Cerebellar nuclear complex (tissue), 1 donor: ENCODE results near the gene IMP4.
"Not testable (repeated sequence)": the region's sequence is repeated elsewhere in the genome, so short reads cannot be mapped to it uniquely, and the experiment has no call there.

Experiments
- DNase-seq, 2 experiments: peaks; one replicate each; lab custom pipeline; 2025; lab: John Stamatoyannopoulos, UW

Gene IMP4, protein sequence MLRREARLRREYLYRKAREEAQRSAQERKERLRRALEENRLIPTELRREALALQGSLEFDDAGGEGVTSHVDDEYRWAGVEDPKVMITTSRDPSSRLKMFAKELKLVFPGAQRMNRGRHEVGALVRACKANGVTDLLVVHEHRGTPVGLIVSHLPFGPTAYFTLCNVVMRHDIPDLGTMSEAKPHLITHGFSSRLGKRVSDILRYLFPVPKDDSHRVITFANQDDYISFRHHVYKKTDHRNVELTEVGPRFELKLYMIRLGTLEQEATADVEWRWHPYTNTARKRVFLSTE

DNA sequence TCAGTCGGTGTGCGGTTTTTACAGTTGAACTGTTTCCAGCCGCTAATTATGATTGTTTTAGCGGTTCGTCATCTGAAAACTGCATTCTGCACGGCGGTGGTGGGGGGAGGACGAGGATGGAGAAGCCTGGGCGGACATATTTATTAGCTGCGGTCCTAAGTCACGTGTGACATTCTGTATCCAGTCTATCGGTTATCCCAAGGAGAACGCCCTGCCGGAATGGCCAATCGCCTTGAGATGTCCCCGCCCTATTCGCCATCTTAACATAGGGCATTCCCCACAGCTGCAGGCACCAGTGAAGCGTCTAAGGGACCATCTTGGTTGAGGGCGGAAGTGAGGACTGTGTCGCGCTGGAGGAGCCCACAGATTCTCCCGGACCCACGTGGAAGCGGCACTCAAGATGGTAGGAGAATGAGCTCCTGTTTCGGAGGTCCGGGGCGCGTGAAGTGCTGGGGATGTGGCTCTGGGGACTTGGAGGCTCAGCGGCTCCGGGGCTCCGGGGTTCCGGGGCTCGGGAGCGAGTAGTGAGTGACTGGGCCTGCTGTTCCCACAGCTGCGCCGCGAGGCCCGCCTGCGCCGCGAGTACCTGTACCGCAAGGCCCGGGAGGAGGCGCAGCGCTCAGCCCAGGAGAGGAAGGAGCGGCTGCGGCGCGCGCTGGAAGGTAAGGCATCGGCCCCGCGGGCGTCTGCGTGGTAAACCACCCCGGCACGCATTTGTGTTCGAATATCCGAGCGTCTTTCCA is at the start of gene IMP4:
Gene IMP4, plus strand, starts transcription at position 365 of the 743 bp plus-strand sequence. Its CDS starts 36 bp downstream, at position 401.
- DNase-seq = peak; percentile 90 to 98

DNA sequence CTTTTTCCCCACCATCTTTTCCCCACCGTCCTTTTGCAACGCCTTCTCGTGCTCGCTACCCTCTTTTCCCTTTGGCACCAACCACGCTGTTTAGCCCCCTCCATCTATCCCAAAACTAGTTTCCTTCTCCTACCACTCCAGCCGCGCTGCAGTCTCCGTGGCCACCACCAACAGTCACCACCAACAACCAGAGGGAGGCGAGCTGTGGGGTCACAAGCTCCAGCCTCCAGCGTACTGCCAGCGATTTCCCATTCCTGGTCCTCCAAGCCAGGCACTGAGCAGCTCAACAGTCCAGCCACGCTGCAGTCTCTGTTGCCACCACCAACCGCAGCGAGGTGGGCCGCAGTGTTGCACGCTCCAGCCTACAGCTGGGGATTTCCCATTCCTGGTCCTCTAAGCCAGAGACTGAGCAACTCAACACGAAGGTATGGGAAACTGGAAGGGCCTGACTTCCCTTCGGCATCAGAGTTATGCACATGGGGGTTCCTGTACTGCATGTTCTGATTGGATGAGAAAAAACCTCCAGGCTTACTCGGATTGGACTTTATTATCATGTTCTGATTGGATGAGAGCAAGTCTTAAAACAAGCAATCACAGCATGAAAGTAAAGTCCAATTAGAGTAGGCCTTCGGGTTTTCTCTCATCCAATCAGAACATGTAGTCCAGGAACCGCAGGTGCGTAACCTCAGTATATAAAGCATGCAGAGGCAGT is 42.3 kb upstream of the IMP4 start:
- no peak for DNase-seq

DNA sequence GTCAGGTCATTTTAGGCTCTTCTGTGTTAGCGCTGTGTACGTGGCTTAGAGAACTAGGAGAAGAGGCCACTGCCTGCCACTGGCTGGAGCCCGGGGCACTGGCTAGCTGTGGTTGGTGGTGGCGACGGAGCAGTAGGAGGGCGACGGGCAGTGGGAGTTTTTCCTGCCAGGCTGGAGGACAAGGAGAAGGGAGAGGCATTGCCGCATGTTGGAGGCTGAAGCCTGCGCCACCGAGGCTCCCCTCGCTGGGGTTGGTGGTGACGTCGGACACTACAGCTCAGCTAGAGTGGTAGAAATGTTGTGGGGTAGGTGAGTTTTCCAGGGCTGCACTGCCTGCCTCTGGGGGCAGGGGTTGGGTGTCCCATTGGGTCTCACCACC is 41.7 kb upstream of the IMP4 start:
- no peak for DNase-seq

DNA sequence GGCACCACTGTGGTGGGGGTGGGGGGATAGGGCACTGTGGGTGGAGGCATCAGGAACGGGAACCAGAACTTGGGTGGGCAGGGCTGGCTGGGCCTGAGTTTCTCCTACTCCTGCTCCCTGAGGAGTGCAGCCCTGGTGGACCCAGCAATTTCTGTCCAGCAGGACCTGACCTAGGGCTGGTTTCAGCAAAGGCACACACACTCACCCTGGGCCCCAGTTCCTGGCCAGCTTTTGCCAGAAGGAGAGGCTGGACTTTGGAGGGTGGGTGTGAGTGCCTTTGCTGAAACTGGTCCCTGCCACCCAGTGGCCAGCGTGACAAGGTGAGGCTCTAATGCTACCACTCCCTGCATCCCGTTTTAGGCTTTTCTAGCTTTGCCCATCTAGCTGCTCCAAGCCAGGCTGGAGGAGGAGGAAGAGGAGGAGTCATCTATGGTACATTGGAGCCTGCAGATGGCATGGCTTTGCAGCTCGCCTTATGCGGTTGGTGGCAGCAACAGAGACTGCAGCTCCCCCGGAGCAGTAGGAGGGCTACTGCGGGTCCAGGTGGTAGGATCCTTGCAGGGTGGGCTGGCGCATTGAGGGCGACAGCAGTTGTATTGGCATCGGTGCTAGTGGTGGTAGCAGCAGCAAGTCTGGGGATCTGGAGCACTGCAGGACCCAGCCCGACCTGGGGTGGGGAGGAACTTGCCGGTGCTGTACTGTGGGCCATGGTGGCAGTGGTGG is 40.4 kb upstream of the IMP4 start:
- DNase-seq = no peak

DNA sequence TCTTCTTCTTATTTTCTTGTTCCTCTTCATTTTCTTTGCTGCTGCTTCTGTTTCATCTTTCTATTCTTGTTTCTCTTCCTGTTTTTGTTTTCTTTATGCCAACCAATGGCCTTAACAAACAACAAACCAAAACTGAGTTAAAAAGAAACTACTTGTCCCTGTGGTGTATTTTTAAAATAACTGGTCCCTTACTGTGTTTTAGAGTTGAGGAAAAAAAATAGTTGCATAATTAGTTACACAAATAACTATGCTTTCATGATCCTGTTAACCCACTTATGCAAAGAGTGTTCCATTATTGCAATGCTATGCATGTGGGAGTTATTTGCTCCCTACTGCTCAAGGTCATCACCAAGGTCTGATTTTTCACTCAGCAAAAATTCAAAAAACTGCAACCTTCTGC is 39.5 kb upstream of the IMP4 start:
- no peak for DNase-seq

DNA sequence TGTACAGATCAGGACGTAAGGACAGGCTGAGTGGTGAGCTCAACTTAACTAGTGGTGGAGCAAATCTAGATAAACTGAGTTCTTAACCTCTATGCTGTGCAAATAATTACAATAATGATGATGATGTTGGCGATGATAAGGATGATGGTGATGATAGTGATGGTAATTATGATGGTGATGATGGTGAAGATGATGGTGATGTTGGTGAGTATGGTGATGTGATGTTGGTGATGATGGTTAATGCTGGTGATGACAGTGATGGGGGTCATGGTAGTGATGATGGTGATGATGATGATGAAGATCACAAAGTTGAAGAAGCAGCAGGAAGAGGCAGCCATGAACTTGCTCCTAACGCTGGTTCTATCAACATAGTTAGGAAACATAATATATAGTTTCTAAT is 38.0 kb upstream of the IMP4 start:
- no peak for DNase-seq

DNA sequence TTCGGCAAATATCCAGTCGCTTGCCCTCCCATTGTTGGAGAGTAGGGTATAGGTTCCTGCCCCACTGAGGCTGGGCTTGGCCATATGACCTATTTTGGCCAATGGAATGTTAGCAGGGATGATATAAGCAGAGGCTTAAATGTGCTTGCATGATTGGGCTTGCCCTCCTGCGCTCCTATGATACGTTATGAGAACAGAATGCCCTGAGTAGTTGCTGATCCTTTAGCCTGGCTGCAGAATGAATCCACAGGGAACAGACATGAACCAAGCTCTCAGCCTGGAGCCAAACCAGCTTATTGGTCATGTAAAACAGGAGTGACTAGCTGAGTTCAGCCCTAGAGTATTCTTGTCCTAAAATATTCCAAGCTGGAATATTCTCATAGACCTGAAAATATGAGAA is 34.8 kb upstream of the IMP4 start:
- no peak for DNase-seq

DNA sequence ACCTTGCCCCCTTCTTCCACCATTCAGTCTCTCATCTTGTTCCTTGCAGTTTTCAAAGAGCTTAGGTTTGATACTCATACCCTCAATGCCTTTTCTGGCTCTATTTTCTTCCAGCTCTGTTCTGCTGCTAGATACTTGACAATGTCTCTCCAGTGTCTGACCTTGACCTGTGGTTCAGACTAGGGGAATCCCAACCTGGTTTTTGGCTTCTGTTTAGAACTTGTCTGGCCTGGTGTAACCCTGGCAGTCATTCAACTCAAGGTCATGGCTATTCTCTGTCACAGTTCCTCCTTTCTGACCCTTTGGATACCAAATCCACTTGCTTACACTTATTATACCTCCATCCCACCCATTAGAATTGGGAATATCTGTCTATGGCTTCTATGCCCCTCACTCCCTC is 31.8 kb upstream of the IMP4 start:
- DNase-seq = no peak

DNA sequence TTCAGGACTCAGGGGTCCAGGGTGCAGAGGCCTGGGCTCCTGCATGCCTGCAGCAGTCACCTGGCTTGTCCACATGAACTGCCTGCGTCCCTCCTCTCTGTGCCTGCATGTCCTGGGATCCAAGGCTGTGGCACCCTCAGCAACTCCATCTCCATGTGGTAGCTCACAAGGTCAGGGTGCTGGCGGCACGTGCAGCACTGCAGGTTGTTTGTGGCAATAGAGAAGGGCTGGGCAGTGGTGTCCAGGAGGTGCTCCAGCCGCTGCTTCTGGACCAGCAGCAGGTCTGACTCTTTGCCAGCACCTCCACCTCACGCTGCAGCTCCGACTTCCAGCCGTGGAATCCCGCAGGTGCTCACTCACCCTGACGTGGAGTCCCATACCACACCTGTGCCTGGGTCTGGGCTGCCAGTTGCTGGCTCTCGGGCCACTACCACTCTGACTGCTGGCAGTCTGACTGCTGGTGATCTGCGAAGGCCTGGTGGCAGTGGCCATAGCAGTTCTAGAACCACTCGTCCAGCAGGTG is 28.8 kb upstream of the IMP4 start:
- no peak for DNase-seq

DNA sequence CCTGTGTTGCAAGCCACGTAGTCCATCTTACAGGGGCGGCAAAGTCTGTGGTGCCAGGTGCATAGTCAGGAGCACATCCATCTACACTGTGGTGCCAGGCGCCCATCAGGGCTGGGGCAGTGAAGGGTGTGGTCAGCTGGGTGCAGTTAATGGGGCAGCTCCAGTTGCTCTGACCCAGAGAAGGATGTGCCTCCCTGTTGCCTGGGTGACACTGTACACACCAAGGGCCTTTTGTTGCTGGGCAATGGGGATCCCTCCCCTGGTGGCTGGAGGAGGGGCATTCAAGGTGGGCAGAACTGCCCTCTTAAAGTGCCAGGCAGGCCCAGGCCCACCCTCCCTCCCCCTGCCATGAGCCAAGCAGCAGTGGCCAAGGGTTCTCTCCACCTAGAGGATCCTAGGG is 28.3 kb upstream of the IMP4 start:
- DNase-seq = no peak

DNA sequence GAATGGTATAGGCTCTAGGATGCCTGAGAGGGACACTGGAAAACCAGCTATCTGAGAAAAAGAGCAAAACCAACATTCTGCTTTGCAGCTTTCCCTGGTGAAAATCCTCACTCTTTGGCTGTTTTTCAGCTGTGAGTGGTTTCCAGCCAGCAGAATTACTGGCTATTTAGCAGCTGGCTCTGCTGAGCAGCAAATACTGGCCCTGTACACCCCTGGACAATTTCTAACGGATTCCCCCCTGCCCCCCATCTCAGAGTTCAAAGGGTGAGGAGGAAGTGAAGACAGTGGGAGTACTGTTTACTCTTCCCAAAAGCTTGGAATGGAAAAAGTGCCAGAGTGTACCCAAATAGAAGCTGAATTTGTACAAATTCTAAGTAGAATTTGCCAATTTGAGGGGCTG is 26.1 kb upstream of the IMP4 start:
- DNase-seq = no peak

DNA sequence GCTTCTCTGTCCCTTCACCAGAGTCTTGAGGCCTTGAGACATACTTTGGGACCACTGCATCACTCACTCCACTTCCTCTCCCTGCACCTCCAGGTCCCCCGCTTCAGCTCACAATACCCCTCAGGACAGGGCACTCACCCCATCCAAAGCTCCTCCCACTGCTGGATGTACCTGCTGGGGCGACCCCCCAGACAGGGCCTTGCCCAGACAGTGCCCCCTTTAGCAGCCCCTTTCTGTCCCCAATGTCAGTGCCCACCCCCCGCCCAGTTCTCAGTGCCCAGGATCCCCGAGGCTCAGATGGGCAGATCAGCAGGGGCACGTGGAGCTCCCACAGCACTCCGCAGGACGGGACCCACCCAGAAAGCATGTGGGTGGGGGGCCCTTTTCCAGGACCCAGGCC is 23.8 kb upstream of the IMP4 start:
- no peak for DNase-seq

DNA sequence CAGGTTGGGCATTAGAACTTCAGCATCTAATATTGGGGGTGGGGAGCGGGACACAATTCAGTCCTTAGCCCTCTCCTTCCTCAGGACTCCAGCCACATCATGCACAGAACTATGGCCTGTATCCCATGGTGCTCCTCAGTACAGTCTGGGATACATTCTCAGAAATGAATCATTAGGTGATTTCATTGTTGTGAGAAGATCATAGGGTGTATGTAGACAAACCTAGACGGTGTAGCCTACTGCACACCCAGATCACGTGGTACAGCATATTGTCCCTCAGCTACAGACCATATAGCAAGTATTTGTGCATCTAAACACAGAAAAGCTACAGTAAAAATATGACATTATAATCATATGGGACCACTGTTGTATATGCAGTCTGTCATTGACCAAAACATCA is 23.2 kb upstream of the IMP4 start:
- no peak for DNase-seq

DNA sequence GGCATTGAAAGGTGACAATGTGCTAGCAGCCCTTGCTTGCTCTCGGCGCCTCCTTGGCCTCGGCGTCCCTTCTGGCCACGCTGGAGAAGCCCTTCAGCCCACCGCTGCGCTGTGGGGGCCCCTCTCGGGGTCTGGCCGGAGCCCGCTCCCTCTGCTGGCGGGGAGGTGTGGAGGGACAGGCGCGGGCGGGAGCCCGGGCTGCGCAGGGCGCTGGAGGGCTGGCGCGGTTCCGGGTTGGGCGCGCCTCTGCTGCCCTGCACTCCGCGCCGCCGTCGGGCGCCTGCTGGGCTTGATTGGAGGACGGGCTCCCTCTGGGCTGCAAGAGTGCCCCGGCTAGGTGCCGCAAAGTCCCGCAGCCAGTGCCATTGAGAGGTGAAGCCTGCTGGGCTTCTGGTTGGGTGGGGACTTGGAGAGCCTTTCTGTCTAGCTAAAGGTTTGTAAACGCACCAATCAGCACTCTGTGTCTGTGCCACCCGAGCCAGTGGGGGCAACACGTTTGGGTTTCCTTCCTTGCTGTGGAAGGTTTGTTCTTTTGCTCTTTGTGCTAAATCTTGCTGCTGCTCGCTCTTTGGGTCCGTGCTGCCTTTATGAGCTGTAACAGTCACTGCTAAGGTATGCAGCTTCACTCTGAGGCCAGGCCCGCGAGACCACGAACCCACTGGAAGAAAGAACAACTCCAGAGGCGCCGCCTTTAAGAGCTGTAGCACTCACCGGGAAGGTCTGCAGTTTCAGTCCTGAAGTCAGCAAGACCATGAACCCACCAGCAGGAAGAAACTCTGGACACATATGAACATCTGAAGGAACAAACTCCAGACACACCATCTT is 14.8 kb upstream of the IMP4 start:
- DNase-seq = no peak

DNA sequence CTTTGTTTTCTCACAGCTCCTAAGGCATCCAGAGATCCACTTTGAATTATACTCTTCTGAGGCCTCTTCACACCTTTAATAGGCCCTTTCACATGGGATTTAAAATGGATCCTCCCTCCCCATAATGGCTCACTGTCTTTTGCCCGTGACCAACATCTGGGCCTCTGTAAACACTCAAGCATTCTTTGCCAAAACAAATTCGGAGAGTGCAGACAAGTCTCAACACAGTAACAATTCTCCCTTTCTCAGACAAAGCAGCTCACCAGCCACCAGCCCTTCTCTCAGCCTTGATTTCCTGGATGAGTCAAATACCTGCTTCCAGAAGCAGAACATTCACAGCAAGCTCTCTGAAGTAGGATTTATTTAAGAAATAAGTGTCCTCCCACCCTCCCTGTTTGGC is 14.0 kb upstream of the IMP4 start:
- no peak for DNase-seq

DNA sequence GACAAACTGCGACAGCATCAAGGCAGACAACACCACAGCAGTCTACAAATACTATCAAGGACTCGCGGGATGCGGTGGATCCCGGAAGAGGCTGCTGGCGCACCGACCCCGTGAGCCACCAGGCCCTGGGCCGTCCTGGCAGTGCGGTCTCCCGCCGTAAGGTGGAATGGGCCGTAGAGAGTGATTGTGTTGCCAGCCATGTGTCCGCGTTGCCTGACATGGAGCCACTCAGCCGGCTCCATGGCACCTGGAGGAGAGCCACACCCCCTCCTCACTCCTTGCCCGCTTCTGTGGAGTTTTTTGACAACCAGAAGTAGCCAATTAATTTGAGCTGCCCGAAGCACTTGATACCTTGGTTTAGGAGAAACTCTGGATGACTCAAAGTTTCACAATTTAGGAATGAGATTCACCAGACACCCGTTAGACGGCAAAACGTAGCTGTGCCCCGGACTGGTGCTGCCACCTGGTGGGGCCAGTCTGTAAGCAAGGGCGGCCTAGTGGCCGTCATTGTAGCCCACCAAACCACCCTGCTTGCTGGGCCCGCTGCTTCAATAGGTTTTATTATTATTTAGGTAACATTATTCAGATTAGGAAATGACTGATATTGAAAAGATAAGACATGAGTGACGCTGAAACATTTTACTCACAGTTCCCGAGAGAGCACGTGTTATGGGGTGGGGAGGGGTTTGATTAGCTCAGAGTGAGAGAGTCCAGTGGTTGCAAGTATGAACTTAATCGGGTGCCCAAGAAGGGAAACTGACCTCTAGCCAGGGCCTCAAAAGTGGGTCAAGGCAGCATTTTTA is 10.2 kb upstream of the IMP4 start:
- DNase-seq = no peak

DNA sequence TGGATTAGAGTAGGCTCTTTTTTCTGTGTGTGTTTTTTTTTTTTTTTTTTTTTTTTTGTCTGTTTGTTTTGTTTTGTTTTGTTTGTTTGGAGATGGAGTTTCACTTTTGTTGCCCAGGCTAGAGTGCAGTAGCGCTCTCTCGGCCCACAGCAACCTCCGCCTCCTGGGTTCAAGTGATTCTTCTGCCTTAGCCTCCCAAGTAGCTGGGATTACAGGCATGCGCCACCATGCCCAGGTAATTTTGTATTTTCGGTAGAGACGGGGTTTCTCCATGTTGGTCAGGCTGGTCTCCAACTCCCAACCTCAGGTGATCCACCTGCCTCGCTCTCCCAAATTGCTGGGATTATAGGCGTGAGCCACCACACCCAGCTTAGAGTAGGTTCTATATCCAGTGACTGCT is 9.4 kb upstream of the IMP4 start:
- not testable (repeated sequence) for DNase-seq

DNA sequence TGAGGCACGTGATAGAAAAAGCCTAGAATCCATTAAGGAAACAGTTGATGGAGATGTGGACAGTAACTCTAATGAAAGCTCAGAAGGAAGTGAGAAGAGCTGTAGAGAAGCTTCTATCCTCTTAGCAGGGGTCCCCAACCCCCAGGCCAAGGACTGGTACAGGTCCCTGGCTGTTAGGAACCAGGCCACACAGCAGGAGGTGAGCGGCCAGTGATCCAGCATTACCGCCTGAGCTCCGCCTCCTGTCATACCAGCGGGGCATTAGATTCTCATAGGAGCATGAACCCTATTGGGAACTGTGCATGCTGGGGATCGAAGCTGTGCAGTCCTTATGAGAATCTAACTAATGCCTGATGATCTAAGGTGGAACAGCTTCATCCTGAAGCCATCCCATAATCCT is 8.7 kb upstream of the IMP4 start:
- no peak for DNase-seq

DNA sequence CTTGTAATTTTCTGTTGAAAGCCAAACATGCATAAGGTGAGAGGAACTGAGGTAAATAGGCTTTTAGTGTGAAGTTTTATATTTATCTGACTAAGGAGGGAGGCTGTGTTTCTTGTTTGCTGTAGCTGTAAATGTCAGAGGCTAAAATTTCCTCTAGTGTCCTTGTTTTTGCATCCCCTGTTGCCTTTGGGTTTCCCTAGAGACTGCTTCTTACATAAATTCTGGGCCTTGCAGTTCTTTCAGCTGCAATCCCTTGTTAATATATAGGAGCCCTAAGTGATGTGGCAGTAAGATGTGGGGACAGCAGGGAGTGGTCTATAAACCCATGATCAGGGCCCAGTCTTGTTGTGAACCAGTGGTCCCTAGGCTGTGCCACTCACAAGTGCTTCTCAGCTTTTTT is 7.5 kb upstream of the IMP4 start:
- no peak for DNase-seq

DNA sequence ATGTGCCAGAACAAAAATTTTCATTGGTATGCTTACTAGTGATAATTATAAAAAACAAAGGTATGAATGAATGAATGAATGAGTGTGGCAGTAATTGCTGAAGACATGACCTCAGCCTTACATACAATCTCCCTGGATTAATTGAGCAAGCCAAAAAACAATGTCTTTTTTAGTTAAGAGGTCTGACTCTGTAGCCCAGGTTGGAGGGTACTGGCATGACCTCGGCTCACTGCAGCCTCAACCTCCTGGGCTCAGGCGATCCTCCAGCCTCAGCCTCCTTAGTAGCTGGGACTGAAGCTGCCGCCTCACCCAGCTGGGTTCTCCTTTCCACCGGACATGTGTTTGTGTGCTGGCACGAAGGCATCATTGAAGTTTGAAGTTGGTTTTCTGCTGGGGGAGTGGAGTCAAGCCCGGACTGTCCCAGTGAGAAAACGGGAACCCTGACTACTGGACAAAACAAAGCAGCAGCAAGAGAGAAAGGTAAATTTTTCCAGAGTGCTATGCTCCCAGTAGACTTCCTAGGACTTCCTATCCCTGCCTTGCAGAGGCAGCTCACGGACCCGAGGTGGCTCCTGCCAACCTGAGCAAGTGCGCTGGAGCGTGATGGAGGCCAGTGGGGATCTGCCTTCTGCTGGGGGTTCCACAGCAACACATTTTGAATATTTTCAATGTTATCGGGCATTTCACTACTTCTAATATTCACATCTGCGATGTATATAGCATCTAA is 6.4 kb upstream of the IMP4 start:
- DNase-seq = no peak
